ENCODE data around the gene HMGN4.

HMGN4 gene

GRCh38 chr6:26581164-26581915 is 43.2 kb downstream of the HMGN4 start:
- DNase-seq = no peak

- no peak for DNase-seq
These were observed 50.8 kb downstream of the HMGN4 start for GRCh38 chr6:26588965-26589364.

GRCh38 chr6:26592649-26593048 is 54.5 kb downstream of the HMGN4 start:
- no peak for DNase-seq

GRCh38 chr6:26593278-26594130 is 55.3 kb downstream of the HMGN4 start:
- no peak for DNase-seq

- DNase-seq = no peak
These were observed 55.9 kb downstream of the HMGN4 start for GRCh38 chr6:26594131-26594498.

GRCh38 chr6:26594730-26595632 is 56.8 kb downstream of the HMGN4 start:
- peak; percentile 73 for DNase-seq

- DNase-seq = peak; percentile 93
These were observed 57.6 kb downstream of the HMGN4 start for GRCh38 chr6:26595669-26596269.

Data from stimulated activated CD4-positive, alpha-beta T cell treated with anti-CD3 and anti-CD28 coated beads, Interleukin-15, amount 100 ng/mL, for 24 hours (primary cell).